Neural crest cell (in vitro differentiated cells): ENCODE data around the gene MAP7D2. TPM values are rescaled to one million over a fixed set of nuclear protein-coding genes. Genes with fewer than 3 reads are reported as not detected.
A peak's percentile ranks its signal among the peaks of the same experiment; 100 is the strongest.
"Not testable (repeated sequence)": the region's sequence is repeated elsewhere in the genome, so short reads cannot be mapped to it uniquely, and the experiment has no call there.

ENCODE experiments used
- DNase-seq: peaks from one replicate; pipeline ENCODE4 v3.0.0; 2021; ENCODE audit warnings: low read depth, mixed read lengths, low spot score
- H3K27ac Mint-ChIP-seq: one replicate; pipeline ENCODE4 v1.8.0; 2021; ENCODE audit warnings: mild to moderate bottlenecking, mixed read lengths; ENCODE audit not compliant: unreplicated experiment
- H3K27me3 Mint-ChIP-seq: 2 replicates; pipeline ENCODE4 v1.8.0; 2021; ENCODE audit warnings: low read depth, mild to moderate bottlenecking, mixed read lengths
- H3K36me3 Mint-ChIP-seq: 2 replicates; pipeline ENCODE4 v1.8.0; 2021; ENCODE audit warnings: low read depth, mild to moderate bottlenecking, mixed read lengths
- H3K4me1 Mint-ChIP-seq: 2 replicates; pipeline ENCODE4 v1.8.0; 2021; ENCODE audit warnings: mixed read lengths
- H3K4me3 Mint-ChIP-seq: one replicate; pipeline ENCODE4 v1.8.0; 2021; ENCODE audit warnings: mild to moderate bottlenecking, mixed read lengths
- H3K9me3 Mint-ChIP-seq: 2 replicates; pipeline ENCODE4 v1.8.0; 2021; ENCODE audit warnings: mixed read lengths
- CTCF ChIP-seq: fragments of 200-600 bp; sonication (generic); conservative IDR thresholded peaks from 2 replicates; pipeline ENCODE4 v1.5.0; 2021; ENCODE audit warnings: antibody characterized with exemption, mild to moderate bottlenecking
- long read RNA-seq: library from polyadenylated mRNA; unstranded; transcript quantifications from one replicate; pipeline ENCODE4 v2.0.0, GENCODE V29; 2020
- total RNA-seq: library from RNA; stranded (reverse); gene quantifications from 2 replicates; pipeline ENCODE4 v1.2.1, GENCODE V29; 2021

Gene MAP7D2
- 6.5 TPM in 2 replicates for total RNA-seq
- long read RNA-seq, partial matches to known transcripts = 9 of 12 reads
- long read RNA-seq, other reads (novel, unspliced or antisense) = 2 of 12 reads

- TF ChIP-seq CTCF = no peak
- Mint-ChIP-seq H3K27ac (no peak within 1 kb of the TSS), H3K4me3 (peak within 1 kb of the TSS; percentile 75), H3K4me1 (peaks cover 4% of the 10 kb centered on the region), H3K36me3 (no peaks in the 10 kb centered on the region), H3K9me3 (no peaks in the 10 kb centered on the region), H3K27me3 (peaks cover 30% of the 10 kb centered on the region)
- peak; percentile 12 for DNase-seq
Measured at GRCh38 chrX:20116577-20117240, at the start of gene MAP7D2. Gene MAP7D2, minus strand, starts transcription at chrX:20116907. Its CDS starts 28 bp downstream, at chrX:20116879.

GRCh38 chrX:20162516-20162915 lies 45.8 kb upstream of the MAP7D2 start:
- H3K4me1 Mint-ChIP-seq, H3K9me3 Mint-ChIP-seq, H3K27me3 Mint-ChIP-seq, DNase-seq, H3K27ac Mint-ChIP-seq, H3K4me3 Mint-ChIP-seq: not testable (repeated sequence)
- H3K36me3 Mint-ChIP-seq = peaks cover 18% of the 10 kb centered on the region

DNA sequence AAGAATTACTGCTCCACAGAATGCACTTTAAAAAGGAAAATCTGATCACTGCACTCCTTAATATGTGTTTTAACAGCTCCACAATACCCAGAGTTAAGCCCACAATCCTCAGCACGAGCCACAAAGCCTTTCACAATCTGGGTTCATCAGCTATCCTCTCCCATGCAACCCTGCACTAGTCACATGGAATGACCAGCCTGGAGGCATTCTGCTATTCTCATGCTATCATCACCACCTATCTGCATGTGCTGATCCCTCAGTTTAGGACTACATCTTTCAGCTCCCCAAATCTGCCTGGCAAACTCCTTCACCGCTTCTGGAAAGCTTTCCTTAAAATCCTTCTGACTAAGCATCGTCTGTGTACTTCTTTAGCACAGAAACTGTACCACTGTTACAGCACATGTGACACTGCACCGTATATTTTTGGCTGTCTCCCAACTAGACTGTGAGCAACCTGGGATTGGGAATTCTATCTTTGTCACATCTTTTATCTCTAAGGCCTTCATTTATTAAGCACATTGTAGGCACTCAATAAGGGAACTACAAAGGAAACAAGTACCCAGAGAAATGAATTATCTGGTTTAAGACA lies 43.2 kb upstream of the MAP7D2 start:
- Mint-ChIP-seq H3K27ac (no peak overlapping the region), H3K4me3 (no peak overlapping the region), H3K27me3 (no peaks in the 10 kb centered on the region), H3K4me1 (no peaks in the 10 kb centered on the region), H3K9me3 (no peaks in the 10 kb centered on the region), H3K36me3 (peaks cover 19% of the 10 kb centered on the region)
- no peak for DNase-seq
- no peak for TF ChIP-seq CTCF

- H3K27ac Mint-ChIP-seq = no peak overlapping the region
- H3K27me3 Mint-ChIP-seq = no peaks in the 10 kb centered on the region
- H3K4me3 Mint-ChIP-seq = no peak overlapping the region
- no peak for DNase-seq
- peaks cover 17% of the 10 kb centered on the region for H3K36me3 Mint-ChIP-seq
- peaks cover 2% of the 10 kb centered on the region for H3K9me3 Mint-ChIP-seq
- H3K4me1 Mint-ChIP-seq = no peaks in the 10 kb centered on the region
- no peak for TF ChIP-seq CTCF
Measured at GRCh38 chrX:20151689-20152088, 35.0 kb upstream of the MAP7D2 start.

DNA sequence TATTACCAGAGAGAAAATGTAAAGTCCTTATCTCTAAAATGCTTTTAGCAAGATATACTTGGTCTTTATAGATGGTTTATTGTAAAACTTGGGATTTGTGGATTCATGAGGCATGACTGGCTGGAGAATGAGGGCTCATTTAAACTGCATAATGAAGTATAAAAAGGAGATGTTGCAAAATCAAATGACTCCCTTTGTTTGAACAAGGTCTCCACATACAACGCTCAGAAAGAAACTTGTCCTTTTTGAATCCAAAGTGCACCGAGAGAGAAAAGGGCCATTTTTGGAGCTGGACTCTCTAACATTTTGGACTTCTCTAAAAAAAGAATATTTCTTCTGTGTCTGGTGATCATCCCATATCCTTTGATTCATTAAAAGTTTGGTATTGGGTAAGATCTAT lies 32.6 kb upstream of the MAP7D2 start:
- Mint-ChIP-seq H3K4me3 (no peak overlapping the region), H3K9me3 (peaks cover 5% of the 10 kb centered on the region), H3K27ac (no peak overlapping the region), H3K36me3 (peaks cover 11% of the 10 kb centered on the region), H3K27me3 (no peaks in the 10 kb centered on the region), H3K4me1 (no peaks in the 10 kb centered on the region)
- DNase-seq = no peak
- TF ChIP-seq CTCF = no peak

DNA sequence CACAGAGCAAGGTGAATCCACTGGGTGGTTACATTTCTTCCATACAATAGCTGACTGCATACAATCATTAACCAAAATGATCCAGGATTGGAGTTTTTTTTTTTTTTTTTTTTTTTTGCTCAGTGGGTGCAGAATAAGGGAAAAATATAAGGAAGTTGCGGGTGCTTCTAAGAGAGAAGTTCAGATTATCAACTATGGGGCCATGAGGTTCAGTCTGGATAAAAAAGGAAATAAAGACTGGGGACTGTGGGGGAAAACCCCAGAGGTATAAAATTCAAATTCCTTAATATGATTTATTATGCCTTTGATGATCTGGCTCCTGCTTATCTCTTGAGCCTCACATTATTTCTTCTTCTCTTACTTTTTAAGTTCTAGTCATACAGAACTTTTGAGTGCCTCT lies 30.9 kb upstream of the MAP7D2 start:
- H3K27me3 Mint-ChIP-seq = no peaks in the 10 kb centered on the region
- peaks cover 5% of the 10 kb centered on the region for H3K9me3 Mint-ChIP-seq
- peaks cover 10% of the 10 kb centered on the region for H3K36me3 Mint-ChIP-seq
- H3K4me3 Mint-ChIP-seq = peak overlapping the region; percentile 5
- no peaks in the 10 kb centered on the region for H3K4me1 Mint-ChIP-seq
- no peak for DNase-seq
- no peak overlapping the region for H3K27ac Mint-ChIP-seq
- no peak for TF ChIP-seq CTCF
